Natural killer cell (primary cell): ENCODE results near the gene PDE12. TPM values are rescaled to one million over a fixed set of nuclear protein-coding genes. Genes with fewer than 3 reads are reported as not detected.
A peak's percentile ranks its signal among the peaks of the same experiment; 100 is the strongest.
"Not testable (repeated sequence)": the region's sequence is repeated elsewhere in the genome, so short reads cannot be mapped to it uniquely, and the experiment has no call there.

Source experiments
- ATAC-seq, 3 donors: fragments of 150-1000 bp in 2 of 3; fragments of 200-7000 bp in 1 of 3; cut with Tn5 transposase; 1 replicate in 1 of 3; 2 replicates in 2 of 3; pipeline ENCODE4 v1.10.0; 2021; ENCODE audit warnings: mild to moderate bottlenecking in 2 of 3, moderate library complexity in 2 of 3
- DNase-seq, 2 donors: peaks; one replicate each; pipeline versions ENCODE4 v3.0.0 to v3.0.0-alpha.2; 2013 to 2021; ENCODE audit warnings: mixed read lengths in 1 of 2
- H3K27ac ChIP-seq: one replicate; pipeline ENCODE4 v1.5.1; 2013; ENCODE audit warnings: mild to moderate bottlenecking, low read length
- H3K27me3 ChIP-seq: one replicate; pipeline ENCODE4 v1.6.1; 2013; ENCODE audit warnings: low read length; ENCODE audit not compliant: control insufficient read depth, insufficient read depth
- H3K36me3 ChIP-seq: one replicate; pipeline ENCODE4 v1.6.1; 2013; ENCODE audit warnings: low read length; ENCODE audit not compliant: control insufficient read depth, insufficient read depth
- H3K4me1 ChIP-seq: one replicate; pipeline ENCODE4 v1.6.1; 2013; ENCODE audit warnings: low read length; ENCODE audit not compliant: control insufficient read depth, insufficient read depth
- H3K4me3 ChIP-seq: one replicate; pipeline ENCODE4 v1.5.1; 2013; ENCODE audit warnings: low read length
- H3K9me3 ChIP-seq: one replicate; pipeline ENCODE4 v1.6.1; 2013; ENCODE audit warnings: low read length; ENCODE audit not compliant: control insufficient read depth, insufficient read depth
- H3K27ac Mint-ChIP-seq, 2 donors: one replicate each; pipeline ENCODE4 v1.8.0; 2022; ENCODE audit warnings: mild to moderate bottlenecking in 2 of 2, mixed read lengths in 2 of 2, moderate library complexity in 1 of 2
- H3K27me3 Mint-ChIP-seq, 2 donors: one replicate each; pipeline ENCODE4 v1.8.0; 2022; ENCODE audit warnings: low read depth in 2 of 2, mixed read lengths in 2 of 2
- H3K36me3 Mint-ChIP-seq: one replicate; pipeline ENCODE4 v1.8.0; 2022; ENCODE audit warnings: mixed read lengths
- H3K4me1 Mint-ChIP-seq, 2 donors: one replicate each; pipeline ENCODE4 v1.8.0; 2022; ENCODE audit warnings: mixed read lengths in 2 of 2
- H3K4me3 Mint-ChIP-seq: one replicate; pipeline ENCODE4 v1.8.0; 2022; ENCODE audit warnings: mild to moderate bottlenecking, moderate library complexity, mixed read lengths
- H3K9me3 Mint-ChIP-seq, 2 donors: one replicate each; pipeline ENCODE4 v1.8.0; 2022; ENCODE audit warnings: mixed read lengths in 2 of 2
- WGBS: methylation state at CpG from one replicate; pipeline ENCODE4 v1.1.7; 2013; ENCODE audit warnings: missing lambda C conversion rate; ENCODE audit not compliant: insufficient coverage; 5-methylcytosine and 5-hydroxymethylcytosine counted together
- intact Hi-C: fragments of 100-400 bp; cut with micrococcal nuclease; formaldehyde crosslinking; loops from one replicate; pipeline ENCODE4 v1.14.2; 2022
- total RNA-seq, 4 donors: library from RNA; stranded (reverse); fragments of 120-200 nt in 1 of 4; gene quantifications; one replicate each; pipeline versions ENCODE4 v1.2.3 to v1.2.4, GENCODE V29; 2013 to 2022
- TF ChIP-seq, protein P1 (sequence below): fragments of 200-600 bp; IDR thresholded peaks from one replicate; pipeline ENCODE4 v1.8.0; 2022; ENCODE audit warnings: antibody characterized with exemption

The PDE12 gene
- total RNA-seq, 3 donors from 2014 or later (not counting 1 experiment from before 2014, with no cell fraction given): 34.4 to 36.6 (median 35.5) TPM

DNA sequence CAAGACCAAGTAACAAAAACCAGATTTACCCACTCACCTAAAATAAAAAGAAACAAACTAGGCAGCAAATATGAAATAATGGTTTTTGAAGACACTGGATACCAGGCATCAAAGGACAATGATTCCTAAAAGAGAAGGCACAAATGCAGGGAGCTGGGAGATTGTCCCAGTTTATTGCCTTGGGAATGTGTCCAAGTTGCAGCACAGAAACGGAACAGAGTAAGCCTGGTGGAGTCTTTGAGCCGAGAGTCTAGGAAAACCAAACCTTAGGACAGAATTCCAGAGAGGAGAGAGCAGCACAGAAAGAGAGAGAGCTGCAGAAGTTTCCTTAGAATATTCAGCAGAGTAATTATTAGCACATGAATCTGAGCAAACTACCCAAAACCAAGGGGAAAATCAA is 48.9 kb downstream of the PDE12 start:
- H3K9me3 ChIP-seq: no peaks in the 10 kb centered on the region
- TF ChIP-seq, protein P1, sequence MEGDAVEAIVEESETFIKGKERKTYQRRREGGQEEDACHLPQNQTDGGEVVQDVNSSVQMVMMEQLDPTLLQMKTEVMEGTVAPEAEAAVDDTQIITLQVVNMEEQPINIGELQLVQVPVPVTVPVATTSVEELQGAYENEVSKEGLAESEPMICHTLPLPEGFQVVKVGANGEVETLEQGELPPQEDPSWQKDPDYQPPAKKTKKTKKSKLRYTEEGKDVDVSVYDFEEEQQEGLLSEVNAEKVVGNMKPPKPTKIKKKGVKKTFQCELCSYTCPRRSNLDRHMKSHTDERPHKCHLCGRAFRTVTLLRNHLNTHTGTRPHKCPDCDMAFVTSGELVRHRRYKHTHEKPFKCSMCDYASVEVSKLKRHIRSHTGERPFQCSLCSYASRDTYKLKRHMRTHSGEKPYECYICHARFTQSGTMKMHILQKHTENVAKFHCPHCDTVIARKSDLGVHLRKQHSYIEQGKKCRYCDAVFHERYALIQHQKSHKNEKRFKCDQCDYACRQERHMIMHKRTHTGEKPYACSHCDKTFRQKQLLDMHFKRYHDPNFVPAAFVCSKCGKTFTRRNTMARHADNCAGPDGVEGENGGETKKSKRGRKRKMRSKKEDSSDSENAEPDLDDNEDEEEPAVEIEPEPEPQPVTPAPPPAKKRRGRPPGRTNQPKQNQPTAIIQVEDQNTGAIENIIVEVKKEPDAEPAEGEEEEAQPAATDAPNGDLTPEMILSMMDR: no peak
- H3K27me3 ChIP-seq: no peaks in the 10 kb centered on the region
- Mint-ChIP-seq H3K9me3 (peaks cover 3 to 10% of the 10 kb centered on the region in 2 donors), H3K36me3 (peaks cover 21% of the 10 kb centered on the region), H3K4me1 (no peaks in the 10 kb centered on the region), H3K4me3 (no peak overlapping the region), H3K27me3 (no peaks in the 10 kb centered on the region), H3K27ac (no peak overlapping the region)
- intact Hi-C loops: no loop called here
- no peak for DNase-seq
- no peak overlapping the region for H3K4me3 ChIP-seq
- ATAC-seq: no peak
- H3K36me3 ChIP-seq: no peaks in the 10 kb centered on the region
- H3K4me1 ChIP-seq: no peaks in the 10 kb centered on the region
- 95% methylated on average over 2 of the region's 2 CpGs for WGBS
- no peak overlapping the region for H3K27ac ChIP-seq

DNA sequence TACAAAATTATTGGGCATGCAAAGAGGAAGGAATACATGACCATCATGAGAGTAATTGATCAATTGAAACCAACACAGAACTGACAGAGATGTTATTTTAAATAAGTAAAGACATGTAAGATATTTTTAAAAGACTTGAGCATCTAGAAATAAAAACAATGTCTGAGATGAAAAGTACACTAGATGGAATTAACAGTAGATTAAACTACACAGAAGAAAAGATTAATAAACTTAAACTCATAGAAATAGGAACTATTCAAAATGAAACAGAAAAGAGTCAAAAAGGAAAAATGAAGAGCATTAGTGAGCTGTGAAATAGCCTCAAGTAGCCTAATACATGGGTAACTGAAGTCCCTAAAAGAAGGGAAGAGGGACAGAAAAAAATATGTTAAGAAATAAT is 49.6 kb downstream of the PDE12 start:
- no peak for ATAC-seq
- H3K36me3 ChIP-seq: no peaks in the 10 kb centered on the region
- Mint-ChIP-seq H3K36me3 (peaks cover 21% of the 10 kb centered on the region), H3K27me3 (no peaks in the 10 kb centered on the region), H3K4me1 (peaks cover 0 to 4% of the 10 kb centered on the region in 2 donors), H3K9me3 (peaks cover 3 to 14% of the 10 kb centered on the region in 2 donors), H3K27ac (no peak overlapping the region), H3K4me3 (no peak overlapping the region)
- no peaks in the 10 kb centered on the region for H3K27me3 ChIP-seq
- intact Hi-C loops: no loop called here
- no peak overlapping the region for H3K4me3 ChIP-seq
- DNase-seq: no peak
- H3K9me3 ChIP-seq: no peaks in the 10 kb centered on the region
- no peak overlapping the region for H3K27ac ChIP-seq
- H3K4me1 ChIP-seq: no peaks in the 10 kb centered on the region
- TF ChIP-seq, protein P1: no peak

DNA sequence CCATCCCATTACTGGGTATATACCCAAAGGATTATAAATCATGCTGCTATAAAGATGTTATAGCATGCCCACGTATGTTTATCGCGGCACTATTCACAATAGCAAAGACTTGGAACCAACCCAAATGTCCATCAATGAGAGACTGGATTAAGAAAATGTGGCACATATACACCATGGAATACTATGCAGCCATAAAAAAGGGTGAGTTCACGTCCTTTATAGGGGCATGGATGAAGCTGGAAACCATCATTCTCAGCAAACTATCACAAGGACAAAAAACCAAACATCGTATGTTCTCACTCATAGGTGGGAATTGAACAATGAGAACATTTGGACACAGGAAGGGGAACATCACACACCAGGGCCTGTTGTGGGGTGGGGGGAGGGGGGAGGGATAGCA is 55.8 kb downstream of the PDE12 start:
- H3K9me3 Mint-ChIP-seq, H3K4me1 ChIP-seq, H3K27me3 Mint-ChIP-seq, H3K27ac Mint-ChIP-seq, H3K27me3 ChIP-seq, intact Hi-C loops, DNase-seq, H3K4me3 Mint-ChIP-seq, H3K36me3 ChIP-seq, H3K36me3 Mint-ChIP-seq, H3K9me3 ChIP-seq, H3K27ac ChIP-seq, ATAC-seq, H3K4me3 ChIP-seq: not testable (repeated sequence)
- H3K4me1 Mint-ChIP-seq: peaks cover 6 to 10% of the 10 kb centered on the region in 2 donors
- 100% methylated on average over 3 of the region's 5 CpGs for WGBS

DNA sequence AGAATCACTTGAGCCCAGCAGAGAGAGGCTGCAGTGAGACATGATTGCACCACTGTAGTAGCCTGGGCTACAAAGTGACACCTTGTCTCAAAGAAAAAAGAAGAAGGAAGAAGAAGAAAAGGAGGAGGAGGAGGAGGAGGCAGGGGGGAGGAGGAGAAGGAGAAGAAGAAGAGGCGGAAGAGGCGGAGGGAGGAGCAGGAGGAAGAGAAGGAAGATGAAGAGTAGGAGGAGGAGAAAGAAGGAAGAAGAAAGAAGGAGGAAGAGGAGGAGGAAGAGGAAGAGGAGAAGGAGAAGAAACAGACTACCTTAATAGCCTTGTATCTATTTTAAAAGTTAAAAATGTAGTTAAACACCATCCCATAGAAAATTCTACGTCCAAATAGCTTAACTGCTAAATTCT is 60.2 kb downstream of the PDE12 start:
- Mint-ChIP-seq H3K27me3 (no peaks in the 10 kb centered on the region), H3K9me3 (no peaks in the 10 kb centered on the region), H3K4me1 (peaks cover 4 to 5% of the 10 kb centered on the region in 2 donors), H3K27ac (peak overlapping the region; percentile 30 to 59), H3K36me3 (no peaks in the 10 kb centered on the region), H3K4me3 (no peak overlapping the region)
- Histone ChIP-seq H3K27ac (no peak overlapping the region), H3K4me1 (no peaks in the 10 kb centered on the region), H3K27me3 (no peaks in the 10 kb centered on the region), H3K9me3 (no peaks in the 10 kb centered on the region), H3K36me3 (peaks cover 2% of the 10 kb centered on the region), H3K4me3 (no peak overlapping the region)
- 62% methylated on average over 3 of the region's 3 CpGs for WGBS
- no peak for DNase-seq
- ATAC-seq: no peak
- intact Hi-C loops: no loop called here
- TF ChIP-seq, protein P1: no peak

Other genes with a start within 250 kb of the PDE12 start
- gene DNAH12, start 11.9 kb upstream of the PDE12 start, total RNA-seq: under 1 TPM; 0.11 to 0.30 (median 0.21) TPM
- gene ARF4, start 41.1 kb downstream of the PDE12 start, total RNA-seq: 100 to 1,000 TPM in 1 of 3 donors, 10 to 100 TPM in 2; 88.0 to 132 (median 89.6) TPM
- 10 to 100 TPM; 54.5 to 69.8 (median 57.1) TPM for gene DENND6A, start 136.8 kb downstream of the PDE12 start, total RNA-seq
- gene SLMAP, start 200.0 kb downstream of the PDE12 start, total RNA-seq: 10 to 100 TPM; 79.4 to 98.6 (median 89.0) TPM